ENCODE results near the gene RXRA. TPM values are rescaled to one million over a fixed set of nuclear protein-coding genes. Genes with fewer than 3 reads are reported as not detected.

The RXRA gene
- total RNA-seq, 2 donors from 2014 or later: 68.2 to 72.0 TPM

- no peak for TF ChIP-seq CTCF (IDR thresholded peaks at IDR 0.05)
- Histone ChIP-seq H3K27ac (no peak overlapping the region), H3K36me3 (no peaks in the 10 kb centered on the region)
Measured at GRCh38 chr9:134427153-134427782, 101.0 kb downstream of the RXRA start.

GRCh38 chr9:134428559-134428958 is 102.3 kb downstream of the RXRA start:
- Histone ChIP-seq H3K36me3 (no peaks in the 10 kb centered on the region), H3K9me3 (no peaks in the 10 kb centered on the region), H3K27me3 (no peaks in the 10 kb centered on the region), H3K27ac (no peak overlapping the region), H3K9ac (ENCODE audit: low read depth in 2 of 2, low read length in 2 of 2) (no peak overlapping the region), H3K4me1 (no peaks in the 10 kb centered on the region), H3K4me3 (no peak overlapping the region)
- TF ChIP-seq CTCF (IDR thresholded peaks at IDR 0.05): no peak
- DNase-seq: no peak
- intact Hi-C loops (cut with DNase I): loop anchor here (5.0 kb wide), 1 partner anchor 106 kb away; no protein-coding TSS in a partner anchor

More at GRCh38 chr9:134427153-134427782, 101.0 kb downstream of the RXRA start:
- no peak for DNase-seq
- Histone ChIP-seq H3K4me1 (no peaks in the 10 kb centered on the region), H3K4me3 (no peak overlapping the region), H3K9me3 (no peaks in the 10 kb centered on the region), H3K27me3 (no peaks in the 10 kb centered on the region), H3K9ac (ENCODE audit: low read depth in 2 of 2, low read length in 2 of 2) (no peak overlapping the region)
- intact Hi-C loops (cut with DNase I): loop anchor here (5.0 kb wide), 1 partner anchor 105 kb away; no protein-coding TSS in a partner anchor

GRCh38 chr9:134429007-134429406 is 102.8 kb downstream of the RXRA start:
- Histone ChIP-seq H3K4me1 (no peaks in the 10 kb centered on the region), H3K27ac (no peak overlapping the region), H3K4me3 (no peak overlapping the region), H3K9me3 (no peaks in the 10 kb centered on the region), H3K27me3 (no peaks in the 10 kb centered on the region), H3K36me3 (no peaks in the 10 kb centered on the region), H3K9ac (ENCODE audit: low read depth in 2 of 2, low read length in 2 of 2) (no peak overlapping the region)
- intact Hi-C loops (cut with DNase I): loop anchor here (5.0 kb wide), 1 partner anchor 107 kb away; no protein-coding TSS in a partner anchor
- no peak for TF ChIP-seq CTCF (IDR thresholded peaks at IDR 0.05)
- no peak for DNase-seq

GRCh38 chr9:134429481-134429880 is 103.2 kb downstream of the RXRA start:
- no peak overlapping the region for H3K27ac ChIP-seq
- TF ChIP-seq CTCF (IDR thresholded peaks at IDR 0.05): no peak
- peaks cover 3% of the 10 kb centered on the region for H3K4me1 ChIP-seq
- H3K27me3 ChIP-seq: no peaks in the 10 kb centered on the region
- intact Hi-C loops (cut with DNase I): loop anchor here (5.0 kb wide), 1 partner anchor 107 kb away; no protein-coding TSS in a partner anchor
- no peaks in the 10 kb centered on the region for H3K9me3 ChIP-seq
- H3K9ac ChIP-seq (ENCODE audit: low read depth in 2 of 2, low read length in 2 of 2): no peak overlapping the region
- no peak for DNase-seq
- H3K36me3 ChIP-seq: no peaks in the 10 kb centered on the region
- no peak overlapping the region for H3K4me3 ChIP-seq

- DNase-seq: no peak
- no peaks in the 10 kb centered on the region for H3K27me3 ChIP-seq
- peaks cover 12% of the 10 kb centered on the region for H3K4me1 ChIP-seq
- H3K36me3 ChIP-seq: no peaks in the 10 kb centered on the region
- intact Hi-C loops (cut with DNase I): no loop called here
- no peak overlapping the region for H3K27ac ChIP-seq
- TF ChIP-seq CTCF (IDR thresholded peaks at IDR 0.05): no peak
- no peaks in the 10 kb centered on the region for H3K9me3 ChIP-seq
- H3K4me3 ChIP-seq: no peak overlapping the region
- no peak overlapping the region for H3K9ac ChIP-seq (ENCODE audit: low read depth in 2 of 2, low read length in 2 of 2)
Measured at GRCh38 chr9:134431095-134431494, 104.8 kb downstream of the RXRA start.
